GM12875 (cell line): ENCODE data around the gene PIK3R1.

Experiments
- H3K4me3 ChIP-seq: one replicate; pipeline ENCODE4 v1.5.1; 2011; ENCODE audit warnings: low read depth, low read length, control low read depth
- CTCF ChIP-seq: IDR thresholded peaks from 2 replicates; pipeline ENCODE4 v1.5.1; 2011; ENCODE audit warnings: low read depth, mild to moderate bottlenecking, control low read depth, inconsistent platforms, low read length, moderate library complexity, borderline replicate concordance; ENCODE audit not compliant: insufficient read depth

The PIK3R1 gene

GRCh38 chr5:68243251-68243650 is 27.7 kb downstream of the PIK3R1 start:
- TF ChIP-seq CTCF: no peak
- no peak overlapping the region for H3K4me3 ChIP-seq

GRCh38 chr5:68243681-68244080 is 28.1 kb downstream of the PIK3R1 start:
- H3K4me3 ChIP-seq: no peak overlapping the region
- no peak for TF ChIP-seq CTCF

GRCh38 chr5:68245319-68245718 is 29.8 kb downstream of the PIK3R1 start:
- no peak overlapping the region for H3K4me3 ChIP-seq
- TF ChIP-seq CTCF: no peak

GRCh38 chr5:68246802-68247201 is 31.2 kb downstream of the PIK3R1 start:
- no peak overlapping the region for H3K4me3 ChIP-seq
- no peak for TF ChIP-seq CTCF

- no peak overlapping the region for H3K4me3 ChIP-seq
- no peak for TF ChIP-seq CTCF
Measured at GRCh38 chr5:68247627-68248026, 32.1 kb downstream of the PIK3R1 start.

GRCh38 chr5:68248896-68249295 is 33.3 kb downstream of the PIK3R1 start:
- H3K4me3 ChIP-seq: no peak overlapping the region
- no peak for TF ChIP-seq CTCF

GRCh38 chr5:68249520-68249919 is 34.0 kb downstream of the PIK3R1 start:
- no peak overlapping the region for H3K4me3 ChIP-seq
- no peak for TF ChIP-seq CTCF
